Nephron (organoid): ENCODE data around the gene PHAF1.

Source experiments
- H3K27ac Mint-ChIP-seq, 3 experiments: 2 replicates each; pipeline ENCODE4 v1.8.0; 2020; ENCODE audit warnings: mixed read lengths in 3 of 3, mild to moderate bottlenecking in 2 of 3, moderate library complexity in 1 of 3
- H3K27me3 Mint-ChIP-seq: 2 replicates; pipeline ENCODE4 v1.8.0; 2021; ENCODE audit warnings: low read depth, mild to moderate bottlenecking, moderate library complexity, mixed read lengths
- H3K36me3 Mint-ChIP-seq: 2 replicates; pipeline ENCODE4 v1.8.0; 2020; ENCODE audit warnings: low read depth, mixed read lengths
- H3K4me1 Mint-ChIP-seq: 2 replicates; pipeline ENCODE4 v1.8.0; 2020; ENCODE audit warnings: mixed read lengths
- H3K4me3 Mint-ChIP-seq, 3 experiments: 2 replicates each; pipeline ENCODE4 v1.8.0; 2020; ENCODE audit warnings: mild to moderate bottlenecking in 3 of 3, mixed read lengths in 3 of 3, moderate library complexity in 2 of 3
- H3K9me3 Mint-ChIP-seq: 2 replicates; pipeline ENCODE4 v1.8.0; 2020; ENCODE audit warnings: mixed read lengths
- TF ChIP-seq, protein P1 (sequence below), 3 experiments: fragments of 200-600 bp; sonication (generic); IDR thresholded peaks; one replicate each; pipeline ENCODE4 v1.5.0; 2021; ENCODE audit warnings: antibody characterized with exemption in 3 of 3; ENCODE audit not compliant: unreplicated experiment in 3 of 3

The PHAF1 gene

DNA sequence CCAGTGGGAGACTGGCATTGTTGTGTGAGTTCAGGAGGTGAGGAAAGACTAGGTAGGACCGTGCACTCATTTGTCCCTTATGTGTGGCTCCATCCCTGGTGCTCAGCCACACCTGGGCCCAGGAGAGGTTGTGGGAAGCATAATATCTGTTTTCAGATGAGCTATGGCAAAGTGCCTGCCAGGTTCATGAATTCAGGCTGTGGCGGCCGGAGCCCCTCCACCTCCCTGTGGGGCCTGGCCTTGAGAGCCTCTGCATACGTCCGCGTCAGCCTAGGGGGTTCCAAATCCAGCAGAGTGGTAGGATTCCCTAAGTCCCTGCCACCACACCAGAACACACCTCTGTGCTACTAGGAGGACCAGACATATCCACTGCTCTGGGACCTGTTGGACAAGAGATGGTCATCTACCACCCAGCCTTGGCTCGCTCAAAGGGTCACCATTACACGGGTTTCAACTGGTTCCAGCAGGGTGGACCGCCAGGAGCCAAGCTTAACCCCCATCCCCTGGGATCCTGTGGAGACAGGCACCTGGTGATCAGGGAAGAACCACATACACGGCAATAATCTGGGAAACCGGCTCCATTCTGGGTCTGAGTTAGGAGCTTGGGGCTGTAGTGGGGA lies 39.0 kb downstream of the PHAF1 start:
- peak overlapping the region; percentile 71 to 81 (median 79) for H3K4me3 Mint-ChIP-seq
- H3K9me3 Mint-ChIP-seq, result no peaks in the 10 kb centered on the region
- H3K27ac Mint-ChIP-seq, result peak overlapping the region in 2 of 3 experiments; percentile 68 to 70
- H3K27me3 Mint-ChIP-seq, result peaks cover 25% of the 10 kb centered on the region
- H3K4me1 Mint-ChIP-seq, result peaks cover 20% of the 10 kb centered on the region
- H3K36me3 Mint-ChIP-seq, result peaks cover 49% of the 10 kb centered on the region
- TF ChIP-seq, protein P1, sequence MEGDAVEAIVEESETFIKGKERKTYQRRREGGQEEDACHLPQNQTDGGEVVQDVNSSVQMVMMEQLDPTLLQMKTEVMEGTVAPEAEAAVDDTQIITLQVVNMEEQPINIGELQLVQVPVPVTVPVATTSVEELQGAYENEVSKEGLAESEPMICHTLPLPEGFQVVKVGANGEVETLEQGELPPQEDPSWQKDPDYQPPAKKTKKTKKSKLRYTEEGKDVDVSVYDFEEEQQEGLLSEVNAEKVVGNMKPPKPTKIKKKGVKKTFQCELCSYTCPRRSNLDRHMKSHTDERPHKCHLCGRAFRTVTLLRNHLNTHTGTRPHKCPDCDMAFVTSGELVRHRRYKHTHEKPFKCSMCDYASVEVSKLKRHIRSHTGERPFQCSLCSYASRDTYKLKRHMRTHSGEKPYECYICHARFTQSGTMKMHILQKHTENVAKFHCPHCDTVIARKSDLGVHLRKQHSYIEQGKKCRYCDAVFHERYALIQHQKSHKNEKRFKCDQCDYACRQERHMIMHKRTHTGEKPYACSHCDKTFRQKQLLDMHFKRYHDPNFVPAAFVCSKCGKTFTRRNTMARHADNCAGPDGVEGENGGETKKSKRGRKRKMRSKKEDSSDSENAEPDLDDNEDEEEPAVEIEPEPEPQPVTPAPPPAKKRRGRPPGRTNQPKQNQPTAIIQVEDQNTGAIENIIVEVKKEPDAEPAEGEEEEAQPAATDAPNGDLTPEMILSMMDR (IDR thresholded peaks at IDR 0.05; ENCODE audit: unreplicated experiment in 3 of 3), result no peak

DNA sequence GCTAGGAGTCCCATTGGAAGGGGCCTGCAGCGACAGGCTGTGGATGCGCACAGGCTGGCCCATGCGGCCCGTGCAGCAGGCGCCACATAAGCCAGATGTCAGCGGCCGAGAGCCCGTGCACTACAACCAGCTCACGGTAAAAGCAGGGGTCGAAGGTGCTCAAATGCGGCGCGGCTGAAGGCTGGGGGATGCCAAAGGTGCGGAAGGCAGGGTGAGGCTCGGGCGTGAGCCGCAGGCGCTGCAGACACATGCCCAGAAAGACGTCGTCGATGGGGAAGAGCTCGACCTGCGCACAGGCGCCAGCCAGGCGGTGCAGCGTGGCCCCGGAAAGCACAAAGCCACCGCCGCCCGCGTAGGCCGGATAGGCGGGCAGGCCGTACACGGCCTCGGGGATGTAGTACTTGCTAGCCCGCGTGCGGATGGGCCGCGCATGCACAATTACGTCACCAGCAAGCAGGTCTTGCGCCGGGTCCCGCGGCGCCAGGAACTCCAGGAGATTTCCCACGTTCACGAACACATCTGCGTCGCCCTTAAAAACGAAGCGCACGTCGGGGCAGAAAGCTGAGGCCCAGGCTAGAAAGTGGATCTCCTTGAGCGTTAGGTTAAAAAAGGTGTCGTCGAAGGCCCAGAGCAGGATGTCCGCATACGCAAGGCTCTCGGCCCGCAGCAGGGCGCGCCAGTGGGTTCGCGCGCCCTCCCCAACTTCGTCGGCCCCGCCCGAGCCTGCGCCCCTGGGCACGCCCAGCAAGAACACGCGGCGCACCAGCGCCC lies 39.7 kb downstream of the PHAF1 start:
- TF ChIP-seq, protein P1 (IDR thresholded peaks at IDR 0.05; ENCODE audit: unreplicated experiment in 3 of 3), result no peak
- Mint-ChIP-seq H3K4me3 (peak overlapping the region; percentile 71 to 81 (median 79)), H3K4me1 (peaks cover 20% of the 10 kb centered on the region), H3K36me3 (peaks cover 44% of the 10 kb centered on the region), H3K9me3 (no peaks in the 10 kb centered on the region), H3K27ac (peak overlapping the region in 1 of 3 experiments; percentile 70), H3K27me3 (peaks cover 32% of the 10 kb centered on the region)

DNA sequence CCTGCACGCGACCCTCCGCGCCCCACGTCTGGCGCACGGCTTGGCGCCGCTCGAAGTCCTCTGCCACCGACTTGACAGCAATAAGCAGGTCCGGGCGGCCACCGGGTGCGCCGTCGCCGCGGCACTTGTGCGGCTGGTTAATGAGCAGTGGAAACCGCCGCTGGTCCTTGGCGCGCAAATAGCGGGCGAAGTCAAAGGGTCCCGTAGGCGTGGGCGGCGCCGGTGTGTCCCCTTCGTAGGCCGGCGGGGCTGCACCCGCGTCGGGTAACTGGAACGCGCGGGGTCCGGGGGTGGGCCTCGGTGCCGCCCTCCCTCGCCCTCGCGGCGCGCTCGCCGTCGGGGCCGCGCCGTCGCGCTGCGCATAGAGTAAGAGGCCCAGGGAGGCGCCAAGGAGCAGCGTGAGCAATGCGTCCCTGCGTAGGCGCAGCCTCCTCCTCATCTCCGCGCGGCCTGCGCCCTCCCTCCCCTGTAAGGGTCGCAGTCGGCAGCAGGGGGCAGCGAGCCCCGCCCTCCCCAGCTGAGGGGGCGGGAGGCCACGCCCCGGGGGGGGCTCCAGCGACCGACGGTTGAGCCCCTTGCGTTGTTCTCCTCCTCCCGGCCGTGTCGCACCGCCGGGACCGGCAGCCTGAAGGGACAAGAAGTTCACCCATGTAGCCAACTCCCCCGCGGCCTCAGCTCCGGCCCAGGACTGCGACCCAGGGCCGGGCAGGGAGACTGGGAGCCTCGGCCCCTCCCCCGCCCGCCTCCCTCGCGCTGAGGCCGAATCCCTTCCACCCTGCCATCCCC lies 40.5 kb downstream of the PHAF1 start:
- peaks cover 36% of the 10 kb centered on the region for H3K36me3 Mint-ChIP-seq
- H3K27me3 Mint-ChIP-seq, result peaks cover 36% of the 10 kb centered on the region
- H3K27ac Mint-ChIP-seq, result peak overlapping the region in 2 of 3 experiments; percentile 92 to 99
- no peaks in the 10 kb centered on the region for H3K9me3 Mint-ChIP-seq
- TF ChIP-seq, protein P1 (IDR thresholded peaks at IDR 0.05; ENCODE audit: unreplicated experiment in 3 of 3), result peak in 1 of 3 experiments; percentile 14
- H3K4me3 Mint-ChIP-seq, result peak overlapping the region; percentile 42 to 91 (median 83)
- H3K4me1 Mint-ChIP-seq, result peaks cover 20% of the 10 kb centered on the region

- peak within 1 kb of the TSS; percentile 92 to 99 (median 99) for H3K27ac Mint-ChIP-seq
- peak within 1 kb of the TSS; percentile 83 to 91 (median 91) for H3K4me3 Mint-ChIP-seq
- TF ChIP-seq, protein P1 (IDR thresholded peaks at IDR 0.05; ENCODE audit: unreplicated experiment in 3 of 3), result no peak
- no peaks in the 10 kb centered on the region for H3K9me3 Mint-ChIP-seq
- peaks cover 31% of the 10 kb centered on the region for H3K36me3 Mint-ChIP-seq
- H3K27me3 Mint-ChIP-seq, result peaks cover 43% of the 10 kb centered on the region
- H3K4me1 Mint-ChIP-seq, result peaks cover 20% of the 10 kb centered on the region
These were observed 41.2 kb downstream of the PHAF1 start, which contains the start of gene B3GNT9 for GRCh38 chr16:67150833-67151396. Gene B3GNT9, minus strand, starts transcription at chr16:67150998. Its CDS starts 513 bp downstream, at chr16:67150485.

- Mint-ChIP-seq H3K4me3 (peak overlapping the region; percentile 83 to 91 (median 91)), H3K4me1 (peaks cover 20% of the 10 kb centered on the region)
These were observed 41.8 kb downstream of the PHAF1 start for GRCh38 chr16:67151431-67152097.

More at GRCh38 chr16:67151431-67152097, 41.8 kb downstream of the PHAF1 start:
- no peaks in the 10 kb centered on the region for H3K9me3 Mint-ChIP-seq
- H3K27me3 Mint-ChIP-seq, result peaks cover 49% of the 10 kb centered on the region
- H3K36me3 Mint-ChIP-seq, result peaks cover 25% of the 10 kb centered on the region
- H3K27ac Mint-ChIP-seq, result peak overlapping the region; percentile 92 to 99 (median 99)
- TF ChIP-seq, protein P1 (IDR thresholded peaks at IDR 0.05; ENCODE audit: unreplicated experiment in 3 of 3), result no peak
